DND-41 (cell line): Measurements from ENCODE around the gene MARCKSL1.

ENCODE experiments used
- EZH2 ChIP-seq: IDR thresholded peaks from 3 replicates; pipeline ENCODE4 v1.6.1; 2012; ENCODE audit warnings: borderline replicate concordance, low read depth, mild to moderate bottlenecking, moderate library complexity, low read length, inconsistent platforms; ENCODE audit not compliant: severe bottlenecking
- TF ChIP-seq, protein P1 (sequence below): IDR thresholded peaks from 2 replicates; pipeline ENCODE4 v1.5.1; 2012; ENCODE audit warnings: borderline replicate concordance, low read length, moderate library complexity, mild to moderate bottlenecking; ENCODE audit not compliant: poor library complexity, severe bottlenecking; ENCODE audit errors: extremely low read depth

- TF ChIP-seq, protein P1, sequence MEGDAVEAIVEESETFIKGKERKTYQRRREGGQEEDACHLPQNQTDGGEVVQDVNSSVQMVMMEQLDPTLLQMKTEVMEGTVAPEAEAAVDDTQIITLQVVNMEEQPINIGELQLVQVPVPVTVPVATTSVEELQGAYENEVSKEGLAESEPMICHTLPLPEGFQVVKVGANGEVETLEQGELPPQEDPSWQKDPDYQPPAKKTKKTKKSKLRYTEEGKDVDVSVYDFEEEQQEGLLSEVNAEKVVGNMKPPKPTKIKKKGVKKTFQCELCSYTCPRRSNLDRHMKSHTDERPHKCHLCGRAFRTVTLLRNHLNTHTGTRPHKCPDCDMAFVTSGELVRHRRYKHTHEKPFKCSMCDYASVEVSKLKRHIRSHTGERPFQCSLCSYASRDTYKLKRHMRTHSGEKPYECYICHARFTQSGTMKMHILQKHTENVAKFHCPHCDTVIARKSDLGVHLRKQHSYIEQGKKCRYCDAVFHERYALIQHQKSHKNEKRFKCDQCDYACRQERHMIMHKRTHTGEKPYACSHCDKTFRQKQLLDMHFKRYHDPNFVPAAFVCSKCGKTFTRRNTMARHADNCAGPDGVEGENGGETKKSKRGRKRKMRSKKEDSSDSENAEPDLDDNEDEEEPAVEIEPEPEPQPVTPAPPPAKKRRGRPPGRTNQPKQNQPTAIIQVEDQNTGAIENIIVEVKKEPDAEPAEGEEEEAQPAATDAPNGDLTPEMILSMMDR: no peak
- no peak for TF ChIP-seq EZH2
Observed at GRCh38 chr1:32321712-32322291, 14.2 kb downstream of the MARCKSL1 start.
